H1 (cell line): ENCODE measurements around the gene FOXO1. TPM values are rescaled to one million over a fixed set of nuclear protein-coding genes. Genes with fewer than 3 reads are reported as not detected.

Experiments used
- CTCF ChIA-PET: fragments of 300-600 bp; sonication (Branson Sonifier 250); formaldehyde crosslinking; loops from one replicate; lab custom pipeline; 2021; ENCODE audit not compliant: partially characterized antibody; lab: Charles Lee
- POLR2A ChIA-PET: fragments of 300-600 bp; sonication (Branson Sonifier 250); formaldehyde crosslinking; loops from one replicate; lab custom pipeline; 2021; ENCODE audit warnings: inconsistent platforms; ENCODE audit not compliant: partially characterized antibody; lab: Charles Lee
- DNase-seq, 2 experiments: peaks; one replicate each; pipeline versions ENCODE4 v3.0.0 to v3.0.0-alpha.2; 2010 to 2022; ENCODE audit warnings: low spot score in 2 of 2, low read depth in 1 of 2, mixed read lengths in 1 of 2
- FAIRE-seq: peaks from 2 replicates; lab custom pipeline; 2011; peaks lifted over from hg19 to GRCh38; lab: Jason Lieb, UNC
- H2AFZ ChIP-seq: 2 replicates; pipeline ENCODE4 v1.8.1; 2012; ENCODE audit warnings: low read length, inconsistent platforms
- H2AK5ac ChIP-seq: 2 replicates; pipeline ENCODE4 v1.6.1; 2013; ENCODE audit warnings: low read depth, low read length
- H2BK120ac ChIP-seq: replicated peaks from 2 replicates; pipeline ENCODE3; 2013; ENCODE audit warnings: low read depth, low read length, inconsistent platforms
- H2BK12ac ChIP-seq: 2 replicates; pipeline ENCODE4 v1.6.1; 2013; ENCODE audit warnings: low read depth, low read length
- H2BK15ac ChIP-seq: 2 replicates; pipeline ENCODE4 v1.6.1; 2013; ENCODE audit warnings: low read length
- H2BK20ac ChIP-seq: 2 replicates; pipeline ENCODE4 v1.6.1; 2013; ENCODE audit warnings: low read length
- H2BK5ac ChIP-seq: 2 replicates; pipeline ENCODE4 v1.6.1; 2013; ENCODE audit warnings: low read depth, low read length
- H3K14ac ChIP-seq: 2 replicates; pipeline ENCODE4 v1.6.1; 2013; ENCODE audit warnings: inconsistent platforms; ENCODE audit not compliant: insufficient read length
- H3K18ac ChIP-seq: 2 replicates; pipeline ENCODE4 v1.6.1; 2013; ENCODE audit warnings: low read length; ENCODE audit errors: extremely low read depth
- H3K23ac ChIP-seq: 2 replicates; pipeline ENCODE4 v1.6.1; 2013; ENCODE audit warnings: inconsistent platforms; ENCODE audit not compliant: insufficient read length
- H3K23me2 ChIP-seq: 2 replicates; pipeline ENCODE4 v1.6.1; 2013; ENCODE audit warnings: low read depth, low read length
- H3K27ac ChIP-seq: 2 replicates; pipeline ENCODE4 v1.6.1; 2011; ENCODE audit warnings: low read depth, low read length, inconsistent platforms
- H3K27me3 ChIP-seq, 4 experiments: replicated peaks in 1 of 4; 1 replicate in 1 of 4; 2 replicates in 3 of 4; pipeline versions ENCODE4 v1.6.1 to v1.8.1; 2011 to 2013; ENCODE audit warnings: low read length in 3 of 4, mild to moderate bottlenecking in 3 of 4, inconsistent platforms in 2 of 4, mixed read lengths in 2 of 4, moderate library complexity in 1 of 4; ENCODE audit not compliant: control insufficient read depth in 3 of 4, insufficient read depth in 3 of 4; ENCODE audit errors: extremely low read depth in 1 of 4
- H3K36me3 ChIP-seq, 4 experiments: 2 replicates each; pipeline versions ENCODE4 v1.6.1 to v1.8.1; 2011 to 2013; ENCODE audit warnings: mild to moderate bottlenecking in 4 of 4, low read length in 3 of 4, moderate library complexity in 2 of 4, control low read depth in 1 of 4, inconsistent platforms in 1 of 4; ENCODE audit not compliant: insufficient read depth in 4 of 4, control insufficient read depth in 2 of 4
- H3K4ac ChIP-seq: replicated peaks from 2 replicates; pipeline ENCODE3; 2013; ENCODE audit warnings: low read length, low read depth, mixed read lengths, inconsistent platforms; ENCODE audit not compliant: insufficient read length
- H3K4me1 ChIP-seq, 4 experiments: replicated peaks in 1 of 4; 1 replicate in 1 of 4; 2 replicates in 3 of 4; pipeline versions ENCODE4 v1.6.1 to v1.8.1; 2011 to 2013; ENCODE audit warnings: low read length in 3 of 4, inconsistent platforms in 2 of 4, mixed read lengths in 1 of 4; ENCODE audit not compliant: insufficient read depth in 4 of 4, control insufficient read depth in 3 of 4
- H3K4me2 ChIP-seq, 2 experiments: 2 replicates each; pipeline versions ENCODE4 v1.6.1 to v1.8.1; 2011 to 2013; ENCODE audit warnings: low read depth in 2 of 2, low read length in 2 of 2, control low read depth in 1 of 2, inconsistent platforms in 1 of 2, mild to moderate bottlenecking in 1 of 2; ENCODE audit not compliant: insufficient read depth in 1 of 2
- H3K4me3 ChIP-seq, 4 experiments: fragments of 200-600, 300-600 bp in 1 of 4; sonication (generic), shearing (Covaris generic), sonication (Bioruptor Twin) in 1 of 4; 2 replicates each; pipeline versions ENCODE4 v1.5.1 to v1.8.1; 2011 to 2016; ENCODE audit warnings: low read length in 4 of 4, low read depth in 3 of 4, control low read depth in 2 of 4, inconsistent platforms in 2 of 4, mild to moderate bottlenecking in 2 of 4, mixed read lengths in 1 of 4, moderate library complexity in 1 of 4; ENCODE audit not compliant: insufficient read depth in 2 of 4; ENCODE audit errors: extremely low read depth in 1 of 4
- H3K56ac ChIP-seq: replicated peaks from 2 replicates; pipeline ENCODE3; 2013; ENCODE audit warnings: low read depth, mild to moderate bottlenecking, mixed read lengths, low read length, inconsistent platforms; ENCODE audit not compliant: insufficient read length
- H3K79me1 ChIP-seq: 2 replicates; pipeline ENCODE4 v1.6.1; 2013; ENCODE audit warnings: low read depth, low read length, control low read depth
- H3K79me2 ChIP-seq, 2 experiments: 2 replicates each; pipeline versions ENCODE4 v1.6.1 to v1.8.1; 2012 to 2013; ENCODE audit warnings: low read length in 2 of 2, mild to moderate bottlenecking in 2 of 2, inconsistent platforms in 1 of 2; ENCODE audit not compliant: insufficient read depth in 2 of 2, control insufficient read depth in 1 of 2
- H3K9ac ChIP-seq, 4 experiments: replicated peaks in 1 of 4; 1 replicate in 1 of 4; 2 replicates in 3 of 4; pipeline versions ENCODE4 v1.6.1 to v1.8.1; 2011 to 2013; ENCODE audit warnings: low read depth in 3 of 4, low read length in 3 of 4, control low read depth in 2 of 4, mild to moderate bottlenecking in 2 of 4, moderate library complexity in 2 of 4, inconsistent platforms in 1 of 4; ENCODE audit errors: extremely low read depth in 1 of 4
- H3K9me3 ChIP-seq, 2 experiments: 2 replicates each; pipeline versions ENCODE4 v1.6.1 to v1.8.1; 2012 to 2013; ENCODE audit warnings: mild to moderate bottlenecking in 2 of 2, moderate library complexity in 2 of 2, control low read depth in 1 of 2, inconsistent platforms in 1 of 2, low read depth in 1 of 2, low read length in 1 of 2, mixed read lengths in 1 of 2; ENCODE audit not compliant: insufficient read depth in 2 of 2
- H4K20me1 ChIP-seq, 2 experiments: replicated peaks in 1 of 2; 2 replicates each; pipeline versions ENCODE3 to v1.8.1; 2011 to 2013; ENCODE audit warnings: inconsistent platforms in 2 of 2, low read length in 2 of 2, mild to moderate bottlenecking in 1 of 2; ENCODE audit not compliant: insufficient read depth in 2 of 2, control insufficient read depth in 1 of 2
- H4K5ac ChIP-seq: 2 replicates; pipeline ENCODE4 v1.6.1; 2013; ENCODE audit warnings: low read length, low read depth, mixed read lengths, inconsistent platforms; ENCODE audit not compliant: insufficient read length
- H4K8ac ChIP-seq: 2 replicates; pipeline ENCODE4 v1.8.0; 2013; ENCODE audit warnings: mild to moderate bottlenecking, moderate library complexity, low read length, inconsistent platforms; ENCODE audit not compliant: insufficient read depth; ENCODE audit errors: extremely low read depth
- H4K91ac ChIP-seq: replicated peaks from 2 replicates; pipeline ENCODE3; 2013; ENCODE audit warnings: low read length, mixed read lengths, inconsistent platforms; ENCODE audit not compliant: insufficient read length
- POLR2A ChIP-seq, 2 experiments: IDR thresholded peaks; 1 replicate in 1 of 2; 2 replicates in 1 of 2; pipeline ENCODE4 v1.6.1; 2011; ENCODE audit warnings: low read depth in 2 of 2, low read length in 2 of 2, mild to moderate bottlenecking in 2 of 2; ENCODE audit errors: control extremely low read depth in 1 of 2
- RNF2 ChIP-seq: fragments of 200-900, 300-1000 bp; sonication (generic); IDR thresholded peaks from 2 replicates; pipeline ENCODE4 v1.7.1; 2016; ENCODE audit warnings: borderline replicate concordance, low read depth, mild to moderate bottlenecking, antibody characterized with exemption, low read length; ENCODE audit not compliant: poor library complexity, severe bottlenecking; ENCODE audit errors: missing control alignments
- SIRT6 ChIP-seq: IDR thresholded peaks from one replicate; pipeline ENCODE4 v1.7.1; 2012; ENCODE audit warnings: low read length, inconsistent platforms
- WGBS, 2 experiments: shearing (Covaris generic) in 1 of 2; methylation state at CpG; one replicate each; pipeline versions ENCODE4 v1.1.6 to v1.1.7; 2013 to 2015; ENCODE audit warnings: low lambda C conversion rate in 2 of 2, mixed read lengths in 2 of 2, inconsistent platforms in 1 of 2, low coverage in 1 of 2, missing lambda C conversion rate in 1 of 2; ENCODE audit not compliant: insufficient replicate concordance in 2 of 2, insufficient coverage in 1 of 2, insufficient read length in 1 of 2; ENCODE audit errors: extremely low coverage in 1 of 2, missing lambda C conversion rate in 1 of 2; 5-methylcytosine and 5-hydroxymethylcytosine counted together
- polyA plus RNA-seq, 7 experiments: library from polyadenylated mRNA; depleted of rRNA in 3 of 7; stranded (reverse) in 5 of 7; unstranded in 2 of 7; fragments of >200 nt in 5 of 7; fragments of 200-250 nt in 2 of 7; gene quantifications; 1 replicate in 5 of 7; 2 replicates in 1 of 7; 4 replicates in 1 of 7; pipeline versions ENCODE4 v1.2.1 to v1.2.3, GENCODE V29; 2011 to 2013; ENCODE audit warnings: missing spikeins in 2 of 7, mixed read lengths in 2 of 7
- total RNA-seq: library from RNA; stranded (reverse); fragmentation: NEBNext Ultra II Directional; extraction: Animal tissue kit (Norgen Biotek cat#: 25700); gene quantifications from 2 replicates; pipeline ENCODE4 v1.2.1, GENCODE V29; 2021
- TF ChIP-seq, protein P1 (sequence below): IDR thresholded peaks from 2 replicates; pipeline ENCODE4 v1.6.1; 2011; ENCODE audit warnings: low read length, improper control_type of control experiment

FOXO1 gene
- total and polyA plus RNA-seq, 2 of the 8 experiments (the other 6 are each of a cell fraction or from before 2014, with no cell fraction given) = 35.3 to 56.9 TPM

DNA sequence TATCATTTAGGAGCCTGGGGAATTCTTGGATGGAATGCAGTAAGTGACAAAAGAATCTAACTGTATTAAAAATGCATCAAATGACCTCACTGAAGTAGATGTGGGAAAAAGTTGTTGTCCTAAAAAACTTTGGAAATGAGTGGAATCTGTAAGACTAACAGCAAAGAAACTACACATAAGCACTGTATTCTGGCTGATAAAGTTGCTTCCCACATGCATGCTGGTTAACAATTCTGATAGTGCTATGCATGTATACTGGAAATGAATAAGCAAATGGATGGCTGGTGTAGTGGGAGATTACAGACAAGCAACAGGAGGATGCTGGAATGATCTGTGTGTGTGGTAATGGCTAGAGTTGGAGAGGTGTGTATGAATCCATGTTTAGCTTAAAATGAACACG lies 138.5 kb downstream of the FOXO1 start:
- FAIRE-seq = no peak
- H2BK15ac ChIP-seq = no peak overlapping the region
- no peaks in the 10 kb centered on the region for H3K4me1 ChIP-seq
- no peak overlapping the region for H2AFZ ChIP-seq
- no peak overlapping the region for H2BK12ac ChIP-seq
- H3K56ac ChIP-seq = no peak overlapping the region
- H2AK5ac ChIP-seq = no peak overlapping the region
- H2BK5ac ChIP-seq = no peak overlapping the region
- WGBS, 2 experiments = 95% methylated on average over 1 of the region's 1 CpG; no CpG with 5 or more reads in 1 of the 2 experiments
- ChIA-PET POLR2A (interaction anchor here (0.6 kb wide), 1 partner anchor 270 kb away, joined by 3 read pairs; no protein-coding TSS in a partner anchor), CTCF (no interaction called here)
- H4K91ac ChIP-seq = no peak overlapping the region
- TF ChIP-seq, protein P1, sequence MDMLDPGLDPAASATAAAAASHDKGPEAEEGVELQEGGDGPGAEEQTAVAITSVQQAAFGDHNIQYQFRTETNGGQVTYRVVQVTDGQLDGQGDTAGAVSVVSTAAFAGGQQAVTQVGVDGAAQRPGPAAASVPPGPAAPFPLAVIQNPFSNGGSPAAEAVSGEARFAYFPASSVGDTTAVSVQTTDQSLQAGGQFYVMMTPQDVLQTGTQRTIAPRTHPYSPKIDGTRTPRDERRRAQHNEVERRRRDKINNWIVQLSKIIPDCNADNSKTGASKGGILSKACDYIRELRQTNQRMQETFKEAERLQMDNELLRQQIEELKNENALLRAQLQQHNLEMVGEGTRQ = no peak
- TF ChIP-seq RNF2 (no peak), SIRT6 (no peak), POLR2A (IDR thresholded peaks at IDR 0.05; ENCODE audit: control extremely low read depth in 1 of 2, low read depth in 2 of 2, low read length in 2 of 2) (no peak)
- TF ChIP-seq, all 59 proteins: peak for 0
- Histone ChIP-seq H3K79me2 (no peaks in the 10 kb centered on the region), H3K9me3 (peaks cover 2 to 5% of the 10 kb centered on the region in 2 experiments; a peak in 1 of 4 replicates), H3K4me3 (no peak overlapping the region), H3K4ac (no peak overlapping the region), H3K23me2 (no peaks in the 10 kb centered on the region; the same call in 1 of the 2 replicates), H4K5ac (no peak overlapping the region), H3K4me2 (no peak overlapping the region), H3K18ac (no peak overlapping the region), H3K36me3 (no peaks in the 10 kb centered on the region), H3K14ac (no peak overlapping the region), H2BK20ac (no peak overlapping the region), H3K27me3 (no peaks in the 10 kb centered on the region), H3K9ac (no peak overlapping the region), H4K20me1 (no peaks in the 10 kb centered on the region), H2BK120ac (no peak overlapping the region), H3K27ac (no peak overlapping the region), H3K79me1 (no peaks in the 10 kb centered on the region), H4K8ac (no peak overlapping the region), H3K23ac (no peak overlapping the region)
- no peak for DNase-seq
